K562 (cell line): ENCODE measurements around the gene KCTD13. TPM values are rescaled to one million over a fixed set of nuclear protein-coding genes. Genes with fewer than 3 reads are reported as not detected.

Experiments
- AFF4 ChIP-seq: sonication (generic); formaldehyde crosslinking; IDR thresholded peaks from 2 replicates; pipeline ENCODE4 v1.8.0; 2023; ENCODE audit warnings: mild to moderate bottlenecking, missing genetic modification reagents
- ARID3A ChIP-seq: IDR thresholded peaks from 2 replicates; pipeline ENCODE4 v1.6.1; 2012; ENCODE audit warnings: low read depth, low read length, improper control_type of control experiment, borderline replicate concordance
- ATF7 ChIP-seq: fragments of 450-650 bp; IDR thresholded peaks from 2 replicates; pipeline ENCODE4 v1.7.1; 2014; ENCODE audit warnings: mild to moderate bottlenecking, moderate library complexity
- EP300 ChIP-seq: IDR thresholded peaks from 2 replicates; pipeline ENCODE4 v1.6.1; 2012; ENCODE audit warnings: low read length, improper control_type of control experiment
- FOXJ2 ChIP-seq: fragments of 200-800 bp; sonication (Bioruptor generic); IDR thresholded peaks from 2 replicates; pipeline ENCODE4 v1.6.1; 2016; ENCODE audit warnings: missing genetic modification characterization, missing compliant biosample characterization
- HMGN3 ChIP-seq: IDR thresholded peaks from 2 replicates; pipeline ENCODE4 v1.6.1; 2011; ENCODE audit warnings: borderline replicate concordance, low read depth, mild to moderate bottlenecking, mixed read lengths, low read length; ENCODE audit not compliant: insufficient read length; ENCODE audit errors: extremely low read depth
- KAT2B ChIP-seq: IDR thresholded peaks from one replicate; pipeline ENCODE4 v1.6.1; 2012; ENCODE audit warnings: low read depth, mild to moderate bottlenecking, control low read depth, inconsistent platforms, low read length, moderate library complexity
- KHSRP ChIP-seq: fragments of 450-650 bp; IDR thresholded peaks from 2 replicates; pipeline ENCODE4 v1.6.1; 2017
- MBD1 ChIP-seq: fragments of 250-450 bp; sonication (Bioruptor Pico); IDR thresholded peaks from 2 replicates; pipeline ENCODE4 v1.8.0; 2022; ENCODE audit warnings: inconsistent platforms
- MYBL2 ChIP-seq, 2 experiments: fragments of 450-650 bp in 1 of 2; sonication (generic) in 1 of 2; formaldehyde crosslinking in 1 of 2; IDR thresholded peaks; 2 replicates each; pipeline versions ENCODE4 v1.6.1 to v1.8.1; 2017 to 2022; ENCODE audit warnings: borderline replicate concordance in 1 of 2, inconsistent platforms in 1 of 2, low read depth in 1 of 2, mild to moderate bottlenecking in 1 of 2, missing genetic modification reagents in 1 of 2, moderate library complexity in 1 of 2
- NKRF ChIP-seq: fragments of 450-650 bp; IDR thresholded peaks from 2 replicates; pipeline ENCODE4 v1.6.1; 2016; ENCODE audit warnings: borderline replicate concordance
- RCOR1 ChIP-seq, 2 experiments: IDR thresholded peaks; 2 replicates each; pipeline ENCODE4 v1.6.1; 2012; ENCODE audit warnings: low read depth in 2 of 2, low read length in 2 of 2, borderline replicate concordance in 1 of 2, improper control_type of control experiment in 1 of 2
- SMAD1 ChIP-seq: fragments of 150-350 bp; IDR thresholded peaks from 2 replicates; pipeline ENCODE4 v1.6.1; 2014; ENCODE audit warnings: low read length, low read depth; ENCODE audit not compliant: partially characterized antibody
- SPI1 ChIP-seq: IDR thresholded peaks from 2 replicates; pipeline ENCODE4 v1.6.1; 2011; ENCODE audit warnings: low read depth, low read length, control low read depth, borderline replicate concordance
- XRCC5 ChIP-seq: fragments of 200-400 bp; formaldehyde crosslinking; IDR thresholded peaks from 2 replicates; pipeline ENCODE4 v1.6.1; 2017; ENCODE audit warnings: low read depth, mild to moderate bottlenecking, low read length
- ZEB2 ChIP-seq: fragments of 450-650 bp; IDR thresholded peaks from 2 replicates; pipeline ENCODE4 v1.6.1; 2016
- ZNF507 ChIP-seq: conservative IDR thresholded peaks from 2 replicates; pipeline ENCODE4 v1.6.1; 2017; ENCODE audit warnings: missing genetic modification characterization, missing compliant biosample characterization
- ZNF586 ChIP-seq: fragments of 450-650 bp; formaldehyde crosslinking; conservative IDR thresholded peaks from 2 replicates; pipeline ENCODE4 v1.4.0; 2020; ENCODE audit warnings: mild to moderate bottlenecking, moderate library complexity
- polyA plus RNA-seq, 8 experiments: library from polyadenylated mRNA; depleted of rRNA in 4 of 8; stranded (reverse) in 5 of 8; unstranded in 3 of 8; fragments of >200 nt; fragmentation: Nextera tagmentation in 2 of 8; fragmentation: Illumina TruSeq in 1 of 8; extraction: Ambion mirVana in 2 of 8; extraction: Trizol in 1 of 8; gene quantifications; 2 replicates each; pipeline versions ENCODE4 v1.2.1 to v1.2.3, GENCODE V29; 2011 to 2014; ENCODE audit warnings: inconsistent platforms in 1 of 8, missing spikeins in 1 of 8
- total RNA-seq, 7 experiments: library from RNA; depleted of rRNA in 6 of 7; stranded (reverse); fragments of >200 nt in 6 of 7; fragmentation: Illumina TruSeq in 2 of 7; extraction: Trizol in 2 of 7; gene quantifications; 2 replicates each; pipeline versions ENCODE4 v1.2.1 to v1.2.3, GENCODE V29; 2011 to 2021; ENCODE audit warnings: low replicate concordance in 1 of 7

Gene KCTD13
- total and polyA plus RNA-seq, 9 of the 15 experiments (the other 6 are each of a cell fraction or from before 2014, with no cell fraction given) = 1.0 to 20.6 (median 9.8) TPM

GRCh38 chr16:29961479-29962343 lies 35.7 kb upstream of the KCTD13 start, which contains the start of gene TMEM219 (continued):
- no peak for TF ChIP-seq ARID3A
- TF ChIP-seq HMGN3 = peak; percentile 75
- no peak for TF ChIP-seq NKRF
- no peak for TF ChIP-seq RCOR1 (IDR thresholded peaks at IDR 0.05; ENCODE audit: borderline replicate concordance in 1 of 2, low read depth in 2 of 2, low read length in 2 of 2)
- peak; percentile 99 for TF ChIP-seq ATF7
- no peak for TF ChIP-seq EP300
- no peak for TF ChIP-seq MBD1 (CRISPR knock-in tag)
- no peak for TF ChIP-seq AFF4
- TF ChIP-seq KHSRP = no peak
- TF ChIP-seq ZNF586 (CRISPR knock-in tag) = no peak
- TF ChIP-seq FOXJ2 (tag) = peak; percentile 51; the same call in 1 of the 2 replicates
- TF ChIP-seq KAT2B = no peak
- TF ChIP-seq SMAD1 = no peak
- peak; percentile 44; the same call in 1 of the 2 replicates for TF ChIP-seq SPI1
- peak; percentile 64; the same call in 1 of the 2 replicates for TF ChIP-seq XRCC5
- no peak for TF ChIP-seq MYBL2 (IDR thresholded peaks at IDR 0.05; ENCODE audit: low read depth)
- TF ChIP-seq MYBL2 (CRISPR knock-in tag; IDR thresholded peaks at IDR 0.05; ENCODE audit: borderline replicate concordance) = no peak
- TF ChIP-seq ZNF507 (tag) = no peak
- no peak for TF ChIP-seq ZEB2
